ENCODE data around the gene PRKX. TPM values are rescaled to one million over a fixed set of nuclear protein-coding genes. Genes with fewer than 3 reads are reported as not detected.

Gene PRKX
- total and polyA plus RNA-seq, 2 of the 8 experiments (the other 6 are each of a cell fraction or from before 2014, with no cell fraction given), result 19.4 to 55.3 TPM

GRCh38 chrX:3603026-3603661, 110.3 kb downstream of the PRKX start:
- peaks cover 0 to 3% (median 2%) of the 10 kb centered on the region in 4 experiments; a peak in 4 of 8 replicates for H3K36me3 ChIP-seq (ENCODE audit: control insufficient read depth in 2 of 4, insufficient read depth in 4 of 4, low read length in 3 of 4)
- H3K27me3 ChIP-seq (replicated peaks in 1 of 4; ENCODE audit: control insufficient read depth in 3 of 4, extremely low read depth in 1 of 4, insufficient read depth in 3 of 4, low read length in 3 of 4), result no peaks in the 10 kb centered on the region
- no peak overlapping the region for H3K14ac ChIP-seq (ENCODE audit: insufficient read length)
- no peak overlapping the region for H3K4ac ChIP-seq (replicated peaks; ENCODE audit: insufficient read length, low read depth, low read length)
- no peaks in the 10 kb centered on the region for H3K23me2 ChIP-seq (ENCODE audit: low read depth, low read length)
- no peak overlapping the region for H2AFZ ChIP-seq (ENCODE audit: low read length)
- no peak overlapping the region for H2BK12ac ChIP-seq (ENCODE audit: low read depth, low read length)
- no peak overlapping the region for H3K27ac ChIP-seq (ENCODE audit: low read depth, low read length)
- no peak overlapping the region for H3K18ac ChIP-seq (ENCODE audit: extremely low read depth, low read length)
- H3K79me1 ChIP-seq (ENCODE audit: low read depth, low read length), result no peaks in the 10 kb centered on the region
- no peaks in the 10 kb centered on the region for H3K9me3 ChIP-seq (ENCODE audit: insufficient read depth in 2 of 2, low read depth in 1 of 2, low read length in 1 of 2)
- no peak for DNase-seq (ENCODE audit: low read depth in 1 of 2, low spot score in 2 of 2)
- H3K79me2 ChIP-seq (ENCODE audit: control insufficient read depth in 1 of 2, insufficient read depth in 2 of 2, low read length in 2 of 2), result no peaks in the 10 kb centered on the region
- H3K4me1 ChIP-seq (replicated peaks in 1 of 4; ENCODE audit: control insufficient read depth in 3 of 4, insufficient read depth in 4 of 4, low read length in 3 of 4), result no peaks in the 10 kb centered on the region
- no peak overlapping the region for H4K91ac ChIP-seq (replicated peaks; ENCODE audit: insufficient read length, low read length)
- no peak overlapping the region for H2BK20ac ChIP-seq (ENCODE audit: low read length)
- no peak overlapping the region for H3K56ac ChIP-seq (replicated peaks; ENCODE audit: insufficient read length, low read depth, low read length)
- no peak overlapping the region for H3K4me3 ChIP-seq (ENCODE audit: extremely low read depth in 1 of 4, insufficient read depth in 2 of 4, low read depth in 3 of 4, low read length in 4 of 4)
- no peak overlapping the region for H2BK5ac ChIP-seq (ENCODE audit: low read depth, low read length)
- no peak overlapping the region for H4K8ac ChIP-seq (ENCODE audit: extremely low read depth, insufficient read depth, low read length)
- H2BK120ac ChIP-seq (replicated peaks; ENCODE audit: low read depth, low read length), result no peak overlapping the region
- 89% methylated on average over 8 of the region's 10 CpGs; no CpG with 5 or more reads in 1 of the 2 experiments for WGBS, 2 experiments (ENCODE audit: extremely low coverage in 1 of 2, insufficient coverage in 1 of 2, insufficient read length in 1 of 2, insufficient replicate concordance in 2 of 2, low coverage in 1 of 2, low lambda C conversion rate in 2 of 2, missing lambda C conversion rate in 1 of 2)
- FAIRE-seq, result no peak
- no peak for TF ChIP-seq KDM4A (IDR thresholded peaks at IDR 0.05; ENCODE audit: low read depth, low read length, severe bottlenecking)
- CTCF ChIA-PET (ENCODE audit: partially characterized antibody), result interaction anchor here (1.0 kb wide), 1 partner anchor 555 kb away, joined by 3 read pairs; no protein-coding TSS in a partner anchor
- no peak overlapping the region for H4K5ac ChIP-seq (ENCODE audit: insufficient read length, low read depth, low read length)
- H4K20me1 ChIP-seq (replicated peaks in 1 of 2; ENCODE audit: control insufficient read depth in 1 of 2, insufficient read depth in 2 of 2, low read length in 2 of 2), result no peaks in the 10 kb centered on the region
- POLR2A ChIA-PET (ENCODE audit: partially characterized antibody), result interaction anchor here (0.8 kb wide), 1 partner anchor 225 kb away, joined by 3 read pairs; no protein-coding TSS in a partner anchor
- no peak overlapping the region for H3K23ac ChIP-seq (ENCODE audit: insufficient read length)
- no peak overlapping the region for H3K9ac ChIP-seq (replicated peaks in 1 of 4; ENCODE audit: extremely low read depth in 1 of 4, low read depth in 3 of 4, low read length in 3 of 4)
- H2AK5ac ChIP-seq (ENCODE audit: low read depth, low read length), result no peak overlapping the region
- no peak overlapping the region for H2BK15ac ChIP-seq (ENCODE audit: low read length)
- no peak overlapping the region for H3K4me2 ChIP-seq (ENCODE audit: insufficient read depth in 1 of 2, low read depth in 2 of 2, low read length in 2 of 2)
